Esophagus (tissue), 2 donors: ENCODE measurements around the gene SBSN. TPM values are rescaled to one million over a fixed set of nuclear protein-coding genes. Genes with fewer than 3 reads are reported as not detected.

Experiments used
- H3K27ac ChIP-seq, 2 donors: one replicate each; pipeline ENCODE4 v1.5.1; 2013; ENCODE audit warnings: low read depth in 2 of 2, mild to moderate bottlenecking in 2 of 2, inconsistent platforms in 1 of 2, low read length in 1 of 2, moderate library complexity in 1 of 2
- H3K27me3 ChIP-seq, 2 donors: one replicate each; pipeline ENCODE4 v1.6.1; 2013; ENCODE audit warnings: low read length in 2 of 2, control low read depth in 1 of 2, mild to moderate bottlenecking in 1 of 2; ENCODE audit not compliant: insufficient read depth in 2 of 2, control insufficient read depth in 1 of 2
- H3K36me3 ChIP-seq, 2 donors: one replicate each; pipeline ENCODE4 v1.6.1; 2013; ENCODE audit warnings: low read length in 1 of 2; ENCODE audit not compliant: control insufficient read depth in 2 of 2, insufficient read depth in 2 of 2
- H3K4me1 ChIP-seq, 2 donors: one replicate each; pipeline ENCODE4 v1.6.1; 2013; ENCODE audit warnings: low read length in 1 of 2; ENCODE audit not compliant: control insufficient read depth in 2 of 2, insufficient read depth in 2 of 2
- H3K4me3 ChIP-seq, 2 donors: one replicate each; pipeline ENCODE4 v1.5.1; 2013; ENCODE audit warnings: low read length in 2 of 2, mild to moderate bottlenecking in 2 of 2, low read depth in 1 of 2, moderate library complexity in 1 of 2
- H3K9me3 ChIP-seq, 2 donors: one replicate each; pipeline ENCODE4 v1.6.1; 2013; ENCODE audit warnings: mild to moderate bottlenecking in 2 of 2, low read depth in 1 of 2, low read length in 1 of 2, moderate library complexity in 1 of 2; ENCODE audit not compliant: control insufficient read depth in 2 of 2, insufficient read depth in 1 of 2
- WGBS, 2 donors: extraction: QIAGEN DNeasy Blood & Tissue Kit; methylation state at CpG; one replicate each; pipeline ENCODE4 v1.1.7; 2013; 5-methylcytosine and 5-hydroxymethylcytosine counted together
- polyA plus RNA-seq, 2 donors: library from polyadenylated mRNA; stranded (reverse); fragments of 200-250 nt; gene quantifications; one replicate each; pipeline ENCODE4 v1.2.3, GENCODE V29; 2013
- donor health status: healthy with polysubstance abuse.
- donor health status: Bipolar disorder and iron deficiency.

SBSN gene
- polyA plus RNA-seq = 1,000 to 10,000 TPM in 1 of 2 donors, 100 to 1,000 TPM in 1; 453 to 1,191 TPM

- Histone ChIP-seq H3K4me1 (peaks cover under 1 to 21% of the 10 kb centered on the region in 2 donors), H3K36me3 (peaks cover 0 to 4% of the 10 kb centered on the region in 2 donors), H3K27me3 (peaks cover 0 to 3% of the 10 kb centered on the region in 2 donors), H3K27ac (peak within 1 kb of the TSS; percentile 10 to 91), H3K9me3 (peaks cover 0 to 3% of the 10 kb centered on the region in 2 donors), H3K4me3 (peak within 1 kb of the TSS in 1 of 2 donors; percentile 31)
- WGBS, 2 donors = 64 to 70% methylated on average over 11 of the region's 11 CpGs
These were observed at the start of gene SBSN for GRCh38 chr19:35528218-35529038. TSS of gene SBSN (minus strand) at chr19:35528311. CDS start at chr19:35528281, 30 bp downstream.

GRCh38 chr19:35571406-35571965 is 43.4 kb upstream of the SBSN start:
- H3K4me1 ChIP-seq = no peaks in the 10 kb centered on the region
- H3K36me3 ChIP-seq = no peaks in the 10 kb centered on the region
- peaks cover 0 to 4% of the 10 kb centered on the region in 2 donors for H3K9me3 ChIP-seq
- H3K27me3 ChIP-seq = no peaks in the 10 kb centered on the region
- no peak overlapping the region for H3K4me3 ChIP-seq
- WGBS, 2 donors = 55 to 74% methylated on average over 1 of the region's 1 CpG
- H3K27ac ChIP-seq = no peak overlapping the region

- no peak overlapping the region for H3K27ac ChIP-seq
- 48 to 55% methylated on average over 5 of the region's 5 CpGs for WGBS, 2 donors
- no peaks in the 10 kb centered on the region for H3K36me3 ChIP-seq
- H3K9me3 ChIP-seq = no peaks in the 10 kb centered on the region
- no peaks in the 10 kb centered on the region for H3K27me3 ChIP-seq
- H3K4me3 ChIP-seq = no peak overlapping the region
- no peaks in the 10 kb centered on the region for H3K4me1 ChIP-seq
These were observed 41.2 kb upstream of the SBSN start for GRCh38 chr19:35569281-35569781.

- WGBS, 2 donors = 76 to 82% methylated on average over 7 of the region's 7 CpGs
- Histone ChIP-seq H3K36me3 (no peaks in the 10 kb centered on the region), H3K27me3 (no peaks in the 10 kb centered on the region)
These were observed 38.6 kb upstream of the SBSN start for GRCh38 chr19:35566738-35567137.

GRCh38 chr19:35565016-35565856 is 37.1 kb upstream of the SBSN start:
- Histone ChIP-seq H3K27ac (no peak overlapping the region), H3K36me3 (no peaks in the 10 kb centered on the region), H3K4me1 (no peaks in the 10 kb centered on the region), H3K27me3 (no peaks in the 10 kb centered on the region), H3K4me3 (no peak overlapping the region), H3K9me3 (no peaks in the 10 kb centered on the region)
- 63 to 74% methylated on average over 12 of the region's 12 CpGs for WGBS, 2 donors

More at GRCh38 chr19:35566738-35567137, 38.6 kb upstream of the SBSN start:
- no peaks in the 10 kb centered on the region for H3K9me3 ChIP-seq
- no peak overlapping the region for H3K4me3 ChIP-seq
- no peaks in the 10 kb centered on the region for H3K4me1 ChIP-seq
- H3K27ac ChIP-seq = no peak overlapping the region

GRCh38 chr19:35563207-35563829 is 35.2 kb upstream of the SBSN start, which contains the start of gene ATP4A:
TSS of gene ATP4A (minus strand) at chr19:35563658. CDS start at chr19:35563629, 29 bp downstream.
- Histone ChIP-seq H3K9me3 (no peaks in the 10 kb centered on the region), H3K4me1 (peaks cover 0 to 7% of the 10 kb centered on the region in 2 donors), H3K4me3 (no peak within 1 kb of the TSS), H3K27me3 (peaks cover 0 to 6% of the 10 kb centered on the region in 2 donors), H3K36me3 (no peaks in the 10 kb centered on the region), H3K27ac (no peak within 1 kb of the TSS)
- 69 to 70% methylated on average over 15 of the region's 15 CpGs for WGBS, 2 donors

- Histone ChIP-seq H3K27me3 (peaks cover 0 to 9% of the 10 kb centered on the region in 2 donors), H3K36me3 (no peaks in the 10 kb centered on the region), H3K9me3 (no peaks in the 10 kb centered on the region), H3K4me3 (no peak overlapping the region), H3K4me1 (peaks cover 3 to 13% of the 10 kb centered on the region in 2 donors), H3K27ac (no peak overlapping the region)
- 59 to 63% methylated on average over 2 of the region's 2 CpGs for WGBS, 2 donors
These were observed 34.7 kb upstream of the SBSN start for GRCh38 chr19:35562776-35563175.

- Histone ChIP-seq H3K27ac (no peak overlapping the region), H3K9me3 (no peaks in the 10 kb centered on the region), H3K36me3 (no peaks in the 10 kb centered on the region), H3K4me3 (no peak overlapping the region), H3K27me3 (peaks cover 0 to 9% of the 10 kb centered on the region in 2 donors), H3K4me1 (peaks cover 3 to 13% of the 10 kb centered on the region in 2 donors)
- 65 to 66% methylated on average over 14 to 17 of the region's 17 CpGs for WGBS, 2 donors
These were observed 34.2 kb upstream of the SBSN start for GRCh38 chr19:35562336-35562735.

- no peaks in the 10 kb centered on the region for H3K36me3 ChIP-seq
- peaks cover 0 to 9% of the 10 kb centered on the region in 2 donors for H3K27me3 ChIP-seq
- H3K27ac ChIP-seq = no peak overlapping the region
- H3K4me1 ChIP-seq = peaks cover 3 to 13% of the 10 kb centered on the region in 2 donors
- no peak overlapping the region for H3K4me3 ChIP-seq
- WGBS, 2 donors = 78 to 80% methylated on average over 6 of the region's 6 CpGs
- H3K9me3 ChIP-seq = no peaks in the 10 kb centered on the region
These were observed 33.3 kb upstream of the SBSN start for GRCh38 chr19:35561436-35561835.
